NCI-H1092 (cell line): ENCODE results near the gene CD24.
A peak's percentile ranks its signal among the peaks of the same experiment; 100 is the strongest.
"Not testable (repeated sequence)": the region's sequence is repeated elsewhere in the genome, so short reads cannot be mapped to it uniquely, and the experiment has no call there.

Source experiments
- DNase-seq: peaks from one replicate; lab custom pipeline; 2025; lab: John Stamatoyannopoulos, UW

Gene CD24

GRCh38 chr6:106974336-106974998 lies at the start of gene CD24:
Gene CD24 (minus strand): TSS chr6:106974729. CDS start chr6:106974646, 83 bp downstream.
- DNase-seq: peak; percentile 75

- DNase-seq: no peak
These were observed 47.1 kb upstream of the CD24 start for GRCh38 chr6:107021446-107022185.

GRCh38 chr6:107020239-107020638 lies 45.7 kb upstream of the CD24 start:
- no peak for DNase-seq

GRCh38 chr6:107019628-107020027 lies 45.1 kb upstream of the CD24 start:
- not testable (repeated sequence) for DNase-seq

- DNase-seq: no peak
These were observed 44.5 kb upstream of the CD24 start for GRCh38 chr6:107019047-107019446.

- no peak for DNase-seq
These were observed 35.0 kb upstream of the CD24 start for GRCh38 chr6:107009499-107009898.

GRCh38 chr6:106997392-106998158 lies 23.0 kb upstream of the CD24 start:
- DNase-seq: peak; percentile 23

GRCh38 chr6:106995640-106996039 lies 21.1 kb upstream of the CD24 start:
- no peak for DNase-seq

- DNase-seq: not testable (repeated sequence)
These were observed 15.2 kb upstream of the CD24 start for GRCh38 chr6:106989737-106990136.

- no peak for DNase-seq
These were observed 14.1 kb upstream of the CD24 start for GRCh38 chr6:106988664-106989063.

- no peak for DNase-seq
These were observed 7.4 kb upstream of the CD24 start for GRCh38 chr6:106981926-106982325.

- DNase-seq: no peak
These were observed 6.4 kb upstream of the CD24 start for GRCh38 chr6:106980926-106981325.

- DNase-seq: peak; percentile 87
These were observed 4.9 kb upstream of the CD24 start for GRCh38 chr6:106979435-106979884.

GRCh38 chr6:106977246-106977645 lies 2.7 kb upstream of the CD24 start:
- DNase-seq: no peak

GRCh38 chr6:106976270-106976669 lies 1.7 kb upstream of the CD24 start:
- DNase-seq: no peak

GRCh38 chr6:106975738-106976064 lies 1.2 kb upstream of the CD24 start:
- no peak for DNase-seq

GRCh38 chr6:106974999-106975737 lies 639 bp upstream of the CD24 start:
- peak; percentile 52 for DNase-seq

GRCh38 chr6:106973836-106974335 lies 643 bp downstream of the CD24 start:
- DNase-seq: peak; percentile 48

GRCh38 chr6:106973018-106973835 lies 1.3 kb downstream of the CD24 start:
- peak; percentile 25 for DNase-seq

- DNase-seq: peak; percentile 58
These were observed 2.0 kb downstream of the CD24 start for GRCh38 chr6:106972500-106972899.

- DNase-seq: not testable (repeated sequence)
These were observed 3.8 kb downstream of the CD24 start for GRCh38 chr6:106970769-106971168.
